Erythroblast (primary cell): ENCODE data around the gene JPH4.

Experiments used
- GATA1 ChIP-seq: IDR thresholded peaks from 2 replicates; pipeline ENCODE4 v1.6.1; 2011; ENCODE audit warnings: low read depth, mild to moderate bottlenecking, control low read depth, low read length, moderate library complexity
- POLR2A ChIP-seq: IDR thresholded peaks from 2 replicates; pipeline ENCODE4 v1.6.1; 2011; ENCODE audit warnings: mild to moderate bottlenecking, low read length

DNA sequence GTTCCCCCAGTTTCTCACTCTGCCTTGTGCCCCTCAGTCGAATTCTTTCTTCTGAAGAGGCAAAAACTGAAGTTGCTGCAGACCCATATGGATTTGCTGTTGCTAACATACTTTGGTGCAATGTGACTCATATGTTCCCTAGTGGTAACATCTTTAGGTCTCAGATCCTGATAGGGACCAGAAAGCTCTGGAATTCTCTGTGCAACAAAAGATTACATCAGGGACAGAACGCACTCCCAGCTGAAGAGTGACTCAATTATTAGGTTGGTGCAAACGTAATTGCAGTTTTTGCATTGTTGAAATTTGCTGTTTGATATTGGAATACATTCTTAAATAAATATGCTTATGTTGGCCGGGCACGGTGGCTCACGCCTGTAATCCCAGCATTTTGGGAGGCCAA is 49.4 kb upstream of the JPH4 start:
- no peak for TF ChIP-seq POLR2A
- no peak for TF ChIP-seq GATA1
